ENCODE data around the gene PRR16.

Gene PRR16

GRCh38 chr5:120703918-120704587 is 240.0 kb downstream of the PRR16 start:
- in situ Hi-C loops (cut with HindIII; ENCODE audit: low sequenced_read_pairs): no loop called here

GRCh38 chr5:120706877-120707276 is 242.8 kb downstream of the PRR16 start:
- in situ Hi-C loops (cut with HindIII; ENCODE audit: low sequenced_read_pairs): no loop called here

- in situ Hi-C loops (cut with HindIII; ENCODE audit: low sequenced_read_pairs): no loop called here
These were observed 253.3 kb downstream of the PRR16 start for GRCh38 chr5:120717381-120717780.

GRCh38 chr5:120730214-120730613 is 266.1 kb downstream of the PRR16 start:
- in situ Hi-C loops (cut with HindIII; ENCODE audit: low sequenced_read_pairs): no loop called here

- in situ Hi-C loops (cut with HindIII; ENCODE audit: low sequenced_read_pairs): no loop called here
These were observed 269.9 kb downstream of the PRR16 start for GRCh38 chr5:120734033-120734432.

GRCh38 chr5:120735076-120735475 is 271.0 kb downstream of the PRR16 start:
- in situ Hi-C loops (cut with HindIII; ENCODE audit: low sequenced_read_pairs): no loop called here

All from DLD1 (cell line).